HEK293 (cell line): ENCODE measurements around the gene STK38.

ENCODE experiments used
- BCL11A ChIP-seq: fragments of 450-650 bp; formaldehyde crosslinking; IDR thresholded peaks from 2 replicates; pipeline ENCODE4 v1.5.1; 2016; ENCODE audit warnings: low read depth, missing biosample characterization, missing genetic modification characterization
- FEZF1 ChIP-seq: fragments of 450-650 bp; formaldehyde crosslinking; IDR thresholded peaks from 2 replicates; pipeline ENCODE4 v1.5.1; 2016; ENCODE audit warnings: missing biosample characterization, missing genetic modification characterization
- INSM2 ChIP-seq: fragments of 450-650 bp; formaldehyde crosslinking; IDR thresholded peaks from 2 replicates; pipeline ENCODE4 v1.5.1; 2016; ENCODE audit warnings: missing biosample characterization, missing genetic modification characterization
- ZBTB44 ChIP-seq: fragments of 450-650 bp; IDR thresholded peaks from 2 replicates; pipeline ENCODE4 v1.5.1; 2018; ENCODE audit warnings: missing biosample characterization, mild to moderate bottlenecking, missing genetic modification characterization
- ZBTB49 ChIP-seq: fragments of 450-650 bp; formaldehyde crosslinking; IDR thresholded peaks from 2 replicates; pipeline ENCODE4 v1.5.1; 2016; ENCODE audit warnings: missing biosample characterization, missing genetic modification characterization, low read depth
- ZBTB7A ChIP-seq: fragments of 450-650 bp; formaldehyde crosslinking; IDR thresholded peaks from 2 replicates; pipeline ENCODE4 v1.5.1; 2016; ENCODE audit warnings: low read depth, missing biosample characterization, missing genetic modification characterization
- ZFP37 ChIP-seq: fragments of 450-650 bp; formaldehyde crosslinking; IDR thresholded peaks from 2 replicates; pipeline ENCODE4 v1.5.1; 2016; ENCODE audit warnings: missing biosample characterization, missing genetic modification characterization
- ZNF132 ChIP-seq: fragments of 450-650 bp; formaldehyde crosslinking; IDR thresholded peaks from 2 replicates; pipeline ENCODE4 v1.5.1; 2017; ENCODE audit warnings: missing biosample characterization, missing genetic modification characterization, borderline replicate concordance
- ZNF202 ChIP-seq: fragments of 450-650 bp; formaldehyde crosslinking; IDR thresholded peaks from 2 replicates; pipeline ENCODE4 v1.5.1; 2016; ENCODE audit warnings: missing biosample characterization, missing genetic modification characterization, borderline replicate concordance
- ZNF23 ChIP-seq: fragments of 450-650 bp; formaldehyde crosslinking; IDR thresholded peaks from 2 replicates; pipeline ENCODE4 v1.5.1; 2016; ENCODE audit warnings: missing biosample characterization, missing genetic modification characterization, borderline replicate concordance
- ZNF26 ChIP-seq: fragments of 450-650 bp; formaldehyde crosslinking; IDR thresholded peaks from 2 replicates; pipeline ENCODE4 v1.5.1; 2016; ENCODE audit warnings: missing biosample characterization, missing genetic modification characterization
- ZNF274 ChIP-seq, 2 experiments: fragments of 200-500 bp in 1 of 2; fragments of 450-650 bp in 1 of 2; sonication (Bioruptor generic) in 1 of 2; formaldehyde crosslinking in 1 of 2; IDR thresholded peaks; 2 replicates each; pipeline versions ENCODE4 v1.5.1 to v1.6.1; 2014 to 2016; ENCODE audit warnings: borderline replicate concordance in 1 of 2, inconsistent platforms in 1 of 2, low read length in 1 of 2, missing biosample characterization in 1 of 2, missing genetic modification characterization in 1 of 2
- ZNF366 ChIP-seq: fragments of 450-650 bp; formaldehyde crosslinking; conservative IDR thresholded peaks from 2 replicates; pipeline ENCODE4 v1.5.1; 2016; ENCODE audit warnings: missing biosample characterization, missing genetic modification characterization
- ZNF510 ChIP-seq: fragments of 450-650 bp; formaldehyde crosslinking; IDR thresholded peaks from 2 replicates; pipeline ENCODE4 v1.5.1; 2018; ENCODE audit warnings: mild to moderate bottlenecking, missing genetic modification characterization, missing biosample characterization; ENCODE audit not compliant: insufficient replicate concordance
- ZNF549 ChIP-seq: fragments of 450-650 bp; IDR thresholded peaks from 2 replicates; pipeline ENCODE4 v1.5.1; 2018; ENCODE audit warnings: missing biosample characterization, missing genetic modification characterization, mild to moderate bottlenecking, inconsistent platforms, moderate library complexity
- ZNF645 ChIP-seq: fragments of 450-650 bp; formaldehyde crosslinking; IDR thresholded peaks from 2 replicates; pipeline ENCODE4; 2016; ENCODE audit warnings: missing biosample characterization, missing genetic modification characterization
- ZNF777 ChIP-seq: fragments of 450-650 bp; formaldehyde crosslinking; IDR thresholded peaks from 2 replicates; pipeline ENCODE4 v1.5.1; 2017; ENCODE audit warnings: missing biosample characterization, missing genetic modification characterization, borderline replicate concordance
- TF ChIP-seq, protein P1 (sequence below): fragments of 450-650 bp; formaldehyde crosslinking; conservative IDR thresholded peaks from 2 replicates; pipeline ENCODE4 v1.5.1; 2016; ENCODE audit warnings: low read depth, missing biosample characterization, missing genetic modification characterization
- TF ChIP-seq, protein P2 (sequence below): fragments of 450-650 bp; formaldehyde crosslinking; IDR thresholded peaks from 2 replicates; pipeline ENCODE4 v1.5.1; 2016; ENCODE audit warnings: missing biosample characterization, missing genetic modification characterization
- TF ChIP-seq, protein P3 (sequence below): fragments of 450-650 bp; formaldehyde crosslinking; IDR thresholded peaks from 2 replicates; pipeline ENCODE4 v1.5.1; 2016; ENCODE audit warnings: missing biosample characterization, missing genetic modification characterization, borderline replicate concordance

The STK38 gene

GRCh38 chr6:36546920-36547645 lies at the start of gene STK38 (continued):
- TF ChIP-seq, protein P1, sequence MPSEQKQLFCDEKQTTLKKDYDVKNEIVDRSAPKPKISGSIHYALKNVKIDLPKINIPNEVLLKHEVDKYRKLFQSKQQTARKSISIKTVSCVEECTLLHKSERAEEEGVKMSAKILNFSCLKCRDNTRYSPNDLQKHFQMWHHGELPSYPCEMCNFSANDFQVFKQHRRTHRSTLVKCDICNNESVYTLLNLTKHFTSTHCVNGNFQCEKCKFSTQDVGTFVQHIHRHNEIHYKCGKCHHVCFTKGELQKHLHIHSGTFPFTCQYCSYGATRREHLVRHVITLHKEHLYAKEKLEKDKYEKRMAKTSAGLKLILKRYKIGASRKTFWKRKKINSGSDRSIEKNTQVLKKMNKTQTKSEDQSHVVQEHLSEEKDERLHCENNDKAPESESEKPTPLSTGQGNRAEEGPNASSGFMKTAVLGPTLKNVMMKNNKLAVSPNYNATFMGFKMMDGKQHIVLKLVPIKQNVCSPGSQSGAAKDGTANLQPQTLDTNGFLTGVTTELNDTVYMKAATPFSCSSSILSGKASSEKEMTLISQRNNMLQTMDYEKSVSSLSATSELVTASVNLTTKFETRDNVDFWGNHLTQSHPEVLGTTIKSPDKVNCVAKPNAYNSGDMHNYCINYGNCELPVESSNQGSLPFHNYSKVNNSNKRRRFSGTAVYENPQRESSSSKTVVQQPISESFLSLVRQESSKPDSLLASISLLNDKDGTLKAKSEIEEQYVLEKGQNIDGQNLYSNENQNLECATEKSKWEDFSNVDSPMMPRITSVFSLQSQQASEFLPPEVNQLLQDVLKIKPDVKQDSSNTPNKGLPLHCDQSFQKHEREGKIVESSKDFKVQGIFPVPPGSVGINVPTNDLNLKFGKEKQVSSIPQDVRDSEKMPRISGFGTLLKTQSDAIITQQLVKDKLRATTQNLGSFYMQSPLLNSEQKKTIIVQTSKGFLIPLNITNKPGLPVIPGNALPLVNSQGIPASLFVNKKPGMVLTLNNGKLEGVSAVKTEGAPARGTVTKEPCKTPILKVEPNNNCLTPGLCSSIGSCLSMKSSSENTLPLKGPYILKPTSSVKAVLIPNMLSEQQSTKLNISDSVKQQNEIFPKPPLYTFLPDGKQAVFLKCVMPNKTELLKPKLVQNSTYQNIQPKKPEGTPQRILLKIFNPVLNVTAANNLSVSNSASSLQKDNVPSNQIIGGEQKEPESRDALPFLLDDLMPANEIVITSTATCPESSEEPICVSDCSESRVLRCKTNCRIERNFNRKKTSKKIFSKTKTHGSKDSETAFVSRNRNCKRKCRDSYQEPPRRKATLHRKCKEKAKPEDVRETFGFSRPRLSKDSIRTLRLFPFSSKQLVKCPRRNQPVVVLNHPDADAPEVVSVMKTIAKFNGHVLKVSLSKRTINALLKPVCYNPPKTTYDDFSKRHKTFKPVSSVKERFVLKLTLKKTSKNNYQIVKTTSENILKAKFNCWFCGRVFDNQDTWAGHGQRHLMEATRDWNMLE (tag by site-specific recombination), result no peak; the same call in 1 of the 2 replicates
- TF ChIP-seq ZBTB7A, result no peak
- no peak; the same call in 1 of the 2 replicates for TF ChIP-seq FEZF1 (tag by site-specific recombination)
- TF ChIP-seq ZFP37, result peak; percentile 85
- TF ChIP-seq ZNF645, result no peak
- TF ChIP-seq ZNF777, result no peak
- no peak for TF ChIP-seq ZNF510
- no peak for TF ChIP-seq ZNF26
- TF ChIP-seq, protein P2, sequence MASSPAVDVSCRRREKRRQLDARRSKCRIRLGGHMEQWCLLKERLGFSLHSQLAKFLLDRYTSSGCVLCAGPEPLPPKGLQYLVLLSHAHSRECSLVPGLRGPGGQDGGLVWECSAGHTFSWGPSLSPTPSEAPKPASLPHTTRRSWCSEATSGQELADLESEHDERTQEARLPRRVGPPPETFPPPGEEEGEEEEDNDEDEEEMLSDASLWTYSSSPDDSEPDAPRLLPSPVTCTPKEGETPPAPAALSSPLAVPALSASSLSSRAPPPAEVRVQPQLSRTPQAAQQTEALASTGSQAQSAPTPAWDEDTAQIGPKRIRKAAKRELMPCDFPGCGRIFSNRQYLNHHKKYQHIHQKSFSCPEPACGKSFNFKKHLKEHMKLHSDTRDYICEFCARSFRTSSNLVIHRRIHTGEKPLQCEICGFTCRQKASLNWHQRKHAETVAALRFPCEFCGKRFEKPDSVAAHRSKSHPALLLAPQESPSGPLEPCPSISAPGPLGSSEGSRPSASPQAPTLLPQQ (tag by site-specific recombination), result no peak; the same call in none of the 2 replicates
- no peak for TF ChIP-seq ZNF23 (tag by site-specific recombination)
- TF ChIP-seq, protein P3, sequence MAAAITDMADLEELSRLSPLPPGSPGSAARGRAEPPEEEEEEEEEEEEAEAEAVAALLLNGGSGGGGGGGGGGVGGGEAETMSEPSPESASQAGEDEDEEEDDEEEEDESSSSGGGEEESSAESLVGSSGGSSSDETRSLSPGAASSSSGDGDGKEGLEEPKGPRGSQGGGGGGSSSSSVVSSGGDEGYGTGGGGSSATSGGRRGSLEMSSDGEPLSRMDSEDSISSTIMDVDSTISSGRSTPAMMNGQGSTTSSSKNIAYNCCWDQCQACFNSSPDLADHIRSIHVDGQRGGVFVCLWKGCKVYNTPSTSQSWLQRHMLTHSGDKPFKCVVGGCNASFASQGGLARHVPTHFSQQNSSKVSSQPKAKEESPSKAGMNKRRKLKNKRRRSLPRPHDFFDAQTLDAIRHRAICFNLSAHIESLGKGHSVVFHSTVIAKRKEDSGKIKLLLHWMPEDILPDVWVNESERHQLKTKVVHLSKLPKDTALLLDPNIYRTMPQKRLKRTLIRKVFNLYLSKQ, result no peak
- no peak for TF ChIP-seq ZNF202
- no peak for TF ChIP-seq ZBTB49 (tag by site-specific recombination)
- no peak for TF ChIP-seq INSM2
- no peak for TF ChIP-seq ZBTB44 (tag by site-specific recombination)
- TF ChIP-seq ZNF549, result no peak
- no peak for TF ChIP-seq ZNF132
- peak; percentile 86 for TF ChIP-seq ZNF366 (tag by site-specific recombination)
- TF ChIP-seq ZNF274 (IDR thresholded peaks at IDR 0.05; ENCODE audit: low read length), result no peak
- no peak for TF ChIP-seq ZNF274 (tag by site-specific recombination; IDR thresholded peaks at IDR 0.05; ENCODE audit: borderline replicate concordance)
- no peak for TF ChIP-seq BCL11A
